ENCODE measurements around the gene SCGB1D4.

The SCGB1D4 gene

GRCh38 chr11:62324731-62325556 lies 26.1 kb upstream of the SCGB1D4 start:
- H3K27me3 ChIP-seq (replicated peaks) = peaks cover 2% of the 10 kb centered on the region
- H3K27ac ChIP-seq = no peak overlapping the region
- peak; percentile 27 for DNase-seq
- in situ Hi-C loops (cut with HindIII; ENCODE audit: low pct_ligation_motif_present, low sequenced_read_pairs) = no loop called here
- H3K36me3 ChIP-seq (replicated peaks) = no peaks in the 10 kb centered on the region
- no peak overlapping the region for H3K4me3 ChIP-seq (ENCODE audit: low read depth, low read length)
- TF ChIP-seq CTCF (IDR thresholded peaks at IDR 0.05; ENCODE audit: low read depth, low read length, missing control alignments) = peak; percentile 79

GRCh38 chr11:62322524-62322923 lies 23.6 kb upstream of the SCGB1D4 start:
- in situ Hi-C loops (cut with HindIII; ENCODE audit: low pct_ligation_motif_present, low sequenced_read_pairs) = no loop called here
- no peaks in the 10 kb centered on the region for H3K36me3 ChIP-seq (replicated peaks)
- H3K4me3 ChIP-seq (ENCODE audit: low read depth, low read length) = no peak overlapping the region
- no peak for TF ChIP-seq CTCF (IDR thresholded peaks at IDR 0.05; ENCODE audit: low read depth, low read length, missing control alignments)
- no peak overlapping the region for H3K27ac ChIP-seq
- no peak for DNase-seq
- H3K27me3 ChIP-seq (replicated peaks) = peaks cover 2% of the 10 kb centered on the region

- in situ Hi-C loops (cut with HindIII; ENCODE audit: low pct_ligation_motif_present, low sequenced_read_pairs) = no loop called here
- no peak for DNase-seq
- Histone ChIP-seq H3K27me3 (replicated peaks) (no peaks in the 10 kb centered on the region), H3K36me3 (replicated peaks) (no peaks in the 10 kb centered on the region), H3K4me3 (ENCODE audit: low read depth, low read length) (no peak overlapping the region), H3K27ac (no peak overlapping the region)
- TF ChIP-seq CTCF (IDR thresholded peaks at IDR 0.05; ENCODE audit: low read depth, low read length, missing control alignments) = no peak
Measured at GRCh38 chr11:62315431-62315830, 16.6 kb upstream of the SCGB1D4 start.

GRCh38 chr11:62309991-62310390 lies 11.1 kb upstream of the SCGB1D4 start:
- TF ChIP-seq CTCF (IDR thresholded peaks at IDR 0.05; ENCODE audit: low read depth, low read length, missing control alignments) = no peak
- no peaks in the 10 kb centered on the region for H3K36me3 ChIP-seq (replicated peaks)
- in situ Hi-C loops (cut with HindIII; ENCODE audit: low pct_ligation_motif_present, low sequenced_read_pairs) = no loop called here
- H3K27ac ChIP-seq = no peak overlapping the region
- no peak for DNase-seq
- H3K4me3 ChIP-seq (ENCODE audit: low read depth, low read length) = no peak overlapping the region
- H3K27me3 ChIP-seq (replicated peaks) = no peaks in the 10 kb centered on the region

- TF ChIP-seq CTCF (IDR thresholded peaks at IDR 0.05; ENCODE audit: low read depth, low read length, missing control alignments) = no peak
- H3K36me3 ChIP-seq (replicated peaks) = no peaks in the 10 kb centered on the region
- in situ Hi-C loops (cut with HindIII; ENCODE audit: low pct_ligation_motif_present, low sequenced_read_pairs) = no loop called here
- no peaks in the 10 kb centered on the region for H3K27me3 ChIP-seq (replicated peaks)
- H3K4me3 ChIP-seq (ENCODE audit: low read depth, low read length) = no peak overlapping the region
- no peak for DNase-seq
- no peak overlapping the region for H3K27ac ChIP-seq
Measured at GRCh38 chr11:62307950-62308349, 9.1 kb upstream of the SCGB1D4 start.

- no peaks in the 10 kb centered on the region for H3K27me3 ChIP-seq (replicated peaks)
- no peak for DNase-seq
- in situ Hi-C loops (cut with HindIII; ENCODE audit: low pct_ligation_motif_present, low sequenced_read_pairs) = no loop called here
- no peak overlapping the region for H3K4me3 ChIP-seq (ENCODE audit: low read depth, low read length)
- H3K36me3 ChIP-seq (replicated peaks) = no peaks in the 10 kb centered on the region
- H3K27ac ChIP-seq = no peak overlapping the region
- TF ChIP-seq CTCF (IDR thresholded peaks at IDR 0.05; ENCODE audit: low read depth, low read length, missing control alignments) = no peak
Measured at GRCh38 chr11:62306227-62306626, 7.4 kb upstream of the SCGB1D4 start.
